Astrocyte (in vitro differentiated cells and primary cell): ENCODE data around the gene CDK6. TPM values are rescaled to one million over a fixed set of nuclear protein-coding genes. Genes with fewer than 3 reads are reported as not detected.
A peak's percentile ranks its signal among the peaks of the same experiment; 100 is the strongest.

Experiments used
- DNase-seq: peaks from one replicate; pipeline ENCODE4 v3.0.0-alpha.2; 2010; ENCODE audit warnings: low read depth
- FAIRE-seq: peaks from 2 replicates; lab custom pipeline; 2011; peaks lifted over from hg19 to GRCh38; lab: Jason Lieb, UNC
- H2AFZ ChIP-seq: 2 replicates; pipeline ENCODE4 v1.6.0; 2012; ENCODE audit warnings: low read depth, low read length, inconsistent platforms
- H3K27ac ChIP-seq: 2 replicates; pipeline ENCODE4 v1.5.1; 2011; ENCODE audit warnings: low read depth, low read length, inconsistent platforms
- H3K27me3 ChIP-seq: 2 replicates; pipeline ENCODE4 v1.6.0; 2011; ENCODE audit warnings: low read length, inconsistent platforms; ENCODE audit not compliant: insufficient read depth
- H3K36me3 ChIP-seq: 2 replicates; pipeline ENCODE4 v1.5.1; 2011; ENCODE audit warnings: low read length, inconsistent platforms; ENCODE audit not compliant: insufficient read depth
- H3K4me1 ChIP-seq: 2 replicates; pipeline ENCODE4 v1.5.1; 2011; ENCODE audit warnings: low read length, inconsistent platforms; ENCODE audit not compliant: insufficient read depth
- H3K4me2 ChIP-seq: 2 replicates; pipeline ENCODE4 v1.6.0; 2012; ENCODE audit warnings: low read length, inconsistent platforms
- H3K4me3 ChIP-seq: 2 replicates; pipeline ENCODE4 v1.5.1; 2011; ENCODE audit warnings: low read depth, mild to moderate bottlenecking, low read length, inconsistent platforms; ENCODE audit not compliant: insufficient read depth
- H3K79me2 ChIP-seq: 2 replicates; pipeline ENCODE4 v1.6.0; 2012; ENCODE audit warnings: mild to moderate bottlenecking, low read length, inconsistent platforms; ENCODE audit not compliant: insufficient read depth
- H3K9ac ChIP-seq: 2 replicates; pipeline ENCODE4 v1.6.0; 2012; ENCODE audit warnings: mild to moderate bottlenecking, low read length, inconsistent platforms
- H3K9me3 ChIP-seq: 2 replicates; pipeline ENCODE4 v1.5.1; 2012; ENCODE audit warnings: low read depth, mild to moderate bottlenecking, low read length, inconsistent platforms; ENCODE audit not compliant: insufficient read depth
- H4K20me1 ChIP-seq: 2 replicates; pipeline ENCODE4 v1.6.0; 2012; ENCODE audit warnings: low read length, inconsistent platforms; ENCODE audit not compliant: insufficient read depth
- H3K27ac Mint-ChIP-seq: one replicate; pipeline ENCODE4 v1.8.0; 2021; ENCODE audit warnings: mild to moderate bottlenecking, mixed read lengths; ENCODE audit not compliant: unreplicated experiment
- H3K27me3 Mint-ChIP-seq: one replicate; pipeline ENCODE4 v1.8.0; 2021; ENCODE audit warnings: low read depth, mixed read lengths; ENCODE audit not compliant: unreplicated experiment
- H3K36me3 Mint-ChIP-seq: one replicate; pipeline ENCODE4 v1.8.0; 2021; ENCODE audit warnings: low read depth, mixed read lengths; ENCODE audit not compliant: unreplicated experiment
- H3K4me1 Mint-ChIP-seq: one replicate; pipeline ENCODE4 v1.8.0; 2021; ENCODE audit warnings: low read depth, mixed read lengths; ENCODE audit not compliant: unreplicated experiment
- H3K4me3 Mint-ChIP-seq: one replicate; pipeline ENCODE4 v1.8.0; 2021; ENCODE audit warnings: mild to moderate bottlenecking, moderate library complexity, mixed read lengths; ENCODE audit not compliant: unreplicated experiment
- H3K9me3 Mint-ChIP-seq: one replicate; pipeline ENCODE4 v1.8.0; 2021; ENCODE audit warnings: mild to moderate bottlenecking, mixed read lengths; ENCODE audit not compliant: unreplicated experiment
- EZH2 ChIP-seq: IDR thresholded peaks from 2 replicates; pipeline ENCODE4 v1.6.1; 2012; ENCODE audit warnings: mild to moderate bottlenecking, low read length, inconsistent platforms; ENCODE audit not compliant: insufficient read depth
- total RNA-seq: library from RNA; stranded (reverse); gene quantifications from 2 replicates; pipeline ENCODE4 v1.2.1, GENCODE V29; 2021
- TF ChIP-seq, protein P1 (sequence below): IDR thresholded peaks from 2 replicates; pipeline ENCODE4 v1.5.1; 2011; ENCODE audit warnings: low read depth, mild to moderate bottlenecking, inconsistent platforms, low read length, moderate library complexity; ENCODE audit not compliant: insufficient read depth

CDK6 gene
- total RNA-seq, 1 donor from 2014 or later, result 160 TPM

DNA sequence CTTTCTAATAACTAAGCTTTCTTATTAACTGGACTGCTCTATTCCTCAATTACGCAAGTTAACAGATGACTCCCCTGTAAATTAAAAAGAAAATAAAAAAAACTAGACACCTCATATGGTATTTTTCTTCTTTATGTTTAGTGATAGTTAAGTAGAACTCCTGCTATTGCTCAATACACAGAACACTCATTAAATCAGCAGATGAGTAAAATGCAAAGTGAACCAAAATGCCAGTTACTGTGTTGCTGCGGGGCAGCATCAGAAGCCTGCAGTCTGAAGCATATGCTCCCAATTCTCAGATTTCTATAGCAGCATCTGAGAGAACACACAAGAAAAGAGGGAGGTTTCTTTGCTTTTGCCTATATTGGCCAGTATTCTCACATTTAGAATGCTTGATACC, 28.4 kb downstream of the CDK6 start:
- no peak overlapping the region for H2AFZ ChIP-seq
- no peaks in the 10 kb centered on the region for H3K9me3 ChIP-seq
- Mint-ChIP-seq H3K9me3 (no peaks in the 10 kb centered on the region), H3K4me1 (peaks cover 39% of the 10 kb centered on the region), H3K4me3 (no peak overlapping the region), H3K27ac (peak overlapping the region; percentile 14), H3K36me3 (peaks cover 11% of the 10 kb centered on the region), H3K27me3 (no peaks in the 10 kb centered on the region)
- H3K9ac ChIP-seq, result no peak overlapping the region
- FAIRE-seq (no peak), DNase-seq (no peak)
- no peak overlapping the region for H3K4me2 ChIP-seq
- no peaks in the 10 kb centered on the region for H3K27me3 ChIP-seq
- no peak overlapping the region for H3K4me3 ChIP-seq
- no peak overlapping the region for H3K27ac ChIP-seq
- peaks cover 100% of the 10 kb centered on the region for H3K79me2 ChIP-seq
- H3K4me1 ChIP-seq, result peaks cover 21% of the 10 kb centered on the region
- TF ChIP-seq, protein P1, sequence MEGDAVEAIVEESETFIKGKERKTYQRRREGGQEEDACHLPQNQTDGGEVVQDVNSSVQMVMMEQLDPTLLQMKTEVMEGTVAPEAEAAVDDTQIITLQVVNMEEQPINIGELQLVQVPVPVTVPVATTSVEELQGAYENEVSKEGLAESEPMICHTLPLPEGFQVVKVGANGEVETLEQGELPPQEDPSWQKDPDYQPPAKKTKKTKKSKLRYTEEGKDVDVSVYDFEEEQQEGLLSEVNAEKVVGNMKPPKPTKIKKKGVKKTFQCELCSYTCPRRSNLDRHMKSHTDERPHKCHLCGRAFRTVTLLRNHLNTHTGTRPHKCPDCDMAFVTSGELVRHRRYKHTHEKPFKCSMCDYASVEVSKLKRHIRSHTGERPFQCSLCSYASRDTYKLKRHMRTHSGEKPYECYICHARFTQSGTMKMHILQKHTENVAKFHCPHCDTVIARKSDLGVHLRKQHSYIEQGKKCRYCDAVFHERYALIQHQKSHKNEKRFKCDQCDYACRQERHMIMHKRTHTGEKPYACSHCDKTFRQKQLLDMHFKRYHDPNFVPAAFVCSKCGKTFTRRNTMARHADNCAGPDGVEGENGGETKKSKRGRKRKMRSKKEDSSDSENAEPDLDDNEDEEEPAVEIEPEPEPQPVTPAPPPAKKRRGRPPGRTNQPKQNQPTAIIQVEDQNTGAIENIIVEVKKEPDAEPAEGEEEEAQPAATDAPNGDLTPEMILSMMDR, result no peak
- TF ChIP-seq EZH2, result no peak
- peaks cover 7% of the 10 kb centered on the region for H3K36me3 ChIP-seq
- H4K20me1 ChIP-seq, result peaks cover 46% of the 10 kb centered on the region

DNA sequence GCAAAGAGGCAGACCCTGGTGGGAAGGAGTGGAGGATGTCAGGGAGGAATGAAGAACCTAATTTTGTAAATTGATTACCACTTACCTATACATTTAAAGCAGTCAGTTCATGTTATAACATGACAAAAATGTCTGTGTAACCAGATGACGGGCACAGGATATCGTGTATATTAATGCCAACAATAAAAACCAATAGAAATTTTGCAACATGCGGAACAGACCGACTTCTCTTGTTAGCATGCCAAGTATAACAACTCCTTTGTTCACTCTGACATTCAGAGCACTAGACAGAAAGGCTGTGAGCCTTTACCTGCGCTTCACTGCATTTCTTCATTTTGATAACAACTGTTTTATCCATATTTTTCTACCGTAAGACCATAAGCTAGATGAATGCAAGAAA, 29.9 kb downstream of the CDK6 start:
- TF ChIP-seq, protein P1, result no peak
- TF ChIP-seq EZH2, result no peak
- Histone ChIP-seq H3K79me2 (peaks cover 100% of the 10 kb centered on the region), H3K4me3 (no peak overlapping the region), H3K9me3 (no peaks in the 10 kb centered on the region), H2AFZ (no peak overlapping the region), H3K9ac (no peak overlapping the region), H4K20me1 (peaks cover 50% of the 10 kb centered on the region), H3K27me3 (no peaks in the 10 kb centered on the region), H3K36me3 (peaks cover 7% of the 10 kb centered on the region), H3K4me2 (no peak overlapping the region), H3K27ac (no peak overlapping the region), H3K4me1 (peaks cover 21% of the 10 kb centered on the region)
- no peak overlapping the region for H3K4me3 Mint-ChIP-seq
- peaks cover 11% of the 10 kb centered on the region for H3K36me3 Mint-ChIP-seq
- H3K4me1 Mint-ChIP-seq, result peaks cover 32% of the 10 kb centered on the region
- no peaks in the 10 kb centered on the region for H3K9me3 Mint-ChIP-seq
- no peak overlapping the region for H3K27ac Mint-ChIP-seq
- DNase-seq (no peak), FAIRE-seq (no peak)
- H3K27me3 Mint-ChIP-seq, result no peaks in the 10 kb centered on the region

DNA sequence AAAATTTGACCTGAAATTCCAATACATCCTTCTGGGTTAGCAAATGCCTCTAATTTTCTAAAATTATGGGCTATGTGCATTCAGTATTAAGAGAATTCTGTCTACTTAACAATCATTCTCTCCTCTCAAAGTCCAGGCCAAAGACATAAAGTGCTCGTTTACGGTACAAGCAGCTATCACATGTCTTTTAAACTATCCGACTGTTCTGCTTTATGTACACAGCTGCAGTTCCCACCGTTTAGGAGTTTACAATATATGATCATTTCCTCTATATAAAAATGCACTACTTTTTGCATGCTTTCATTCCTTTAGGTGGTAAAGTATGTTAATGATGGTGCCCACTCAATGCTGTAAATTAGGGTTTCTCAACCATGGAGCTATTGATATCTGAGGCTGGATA, 34.0 kb downstream of the CDK6 start:
- Histone ChIP-seq H3K9me3 (no peaks in the 10 kb centered on the region), H3K4me1 (peaks cover 8% of the 10 kb centered on the region), H3K27ac (no peak overlapping the region), H3K79me2 (peaks cover 99% of the 10 kb centered on the region), H2AFZ (no peak overlapping the region), H3K9ac (no peak overlapping the region), H3K4me2 (no peak overlapping the region), H3K4me3 (no peak overlapping the region), H4K20me1 (peaks cover 82% of the 10 kb centered on the region), H3K27me3 (no peaks in the 10 kb centered on the region), H3K36me3 (peaks cover 3% of the 10 kb centered on the region)
- Mint-ChIP-seq H3K9me3 (no peaks in the 10 kb centered on the region), H3K36me3 (peaks cover 7% of the 10 kb centered on the region), H3K27me3 (no peaks in the 10 kb centered on the region), H3K4me1 (peaks cover 1% of the 10 kb centered on the region), H3K27ac (no peak overlapping the region), H3K4me3 (no peak overlapping the region)
- DNase-seq (no peak), FAIRE-seq (no peak)
- no peak for TF ChIP-seq EZH2
